BJ (cell line): ENCODE measurements around the gene AGXT. TPM values are rescaled to one million over a fixed set of nuclear protein-coding genes. Genes with fewer than 3 reads are reported as not detected.
"Not testable (repeated sequence)": the region's sequence is repeated elsewhere in the genome, so short reads cannot be mapped to it uniquely, and the experiment has no call there.

ENCODE experiments used
- CTCF ChIA-PET: fragments of 350-600 bp; formaldehyde crosslinking; extraction: SDS; loops from one replicate; lab custom pipeline; 2021; ENCODE audit warnings: antibody characterized with exemption, inconsistent platforms; lab: Yijun Ruan, JAX
- POLR2A ChIA-PET: fragments of 300-600 bp; sonication (Branson Sonifier 250); formaldehyde crosslinking; extraction: SDS; loops from one replicate; lab custom pipeline; 2021; ENCODE audit warnings: antibody characterized with exemption; lab: Charles Lee
- DNase-seq: peaks from one replicate; pipeline ENCODE4 v3.0.0-alpha.2; 2011; ENCODE audit warnings: low read depth
- H3K27me3 ChIP-seq: 2 replicates; pipeline ENCODE4 v1.6.0; 2011; ENCODE audit warnings: low read length; ENCODE audit not compliant: control insufficient read depth, insufficient read depth
- H3K36me3 ChIP-seq: 2 replicates; pipeline ENCODE4 v1.5.1; 2011; ENCODE audit warnings: low read length; ENCODE audit not compliant: control insufficient read depth, insufficient read depth
- H3K4me3 ChIP-seq: 2 replicates; pipeline ENCODE4 v1.5.1; 2011; ENCODE audit warnings: low read depth, mild to moderate bottlenecking, control low read depth, low read length
- CTCF ChIP-seq: IDR thresholded peaks from 2 replicates; pipeline ENCODE4 v1.5.1; 2011; ENCODE audit warnings: low read depth, mild to moderate bottlenecking, control low read depth, inconsistent platforms, low read length, moderate library complexity; ENCODE audit not compliant: insufficient read depth
- polyA plus RNA-seq: library from polyadenylated mRNA; depleted of rRNA; stranded (reverse); fragments of >200 nt; gene quantifications from 2 replicates; pipeline ENCODE4 v1.2.3, GENCODE V29; 2011

The AGXT gene
- polyA plus RNA-seq, 1 experiment = not detected

GRCh38 chr2:240836781-240837467, 31.7 kb upstream of the AGXT start:
- Histone ChIP-seq H3K27me3 (peaks cover 13% of the 10 kb centered on the region), H3K36me3 (no peaks in the 10 kb centered on the region), H3K4me3 (no peak overlapping the region)
- no peak for DNase-seq
- no peak for TF ChIP-seq CTCF
- ChIA-PET POLR2A (no interaction called here), CTCF (interaction anchor here (0.8 to 1.7 kb wide), 4 partner anchors 9 to 323 kb away, joined by 3 to 9 read pairs (median 4); no protein-coding TSS in a partner anchor)

GRCh38 chr2:240837621-240838020, 31.0 kb upstream of the AGXT start:
- no peak for TF ChIP-seq CTCF
- H3K27me3 ChIP-seq = peaks cover 13% of the 10 kb centered on the region
- H3K36me3 ChIP-seq = no peaks in the 10 kb centered on the region
- no peak overlapping the region for H3K4me3 ChIP-seq
- DNase-seq = no peak
- ChIA-PET CTCF (interaction anchor here (2.4 kb wide), 1 partner anchor 14 kb away, joined by 8 read pairs; no protein-coding TSS in a partner anchor), POLR2A (no interaction called here)

- DNase-seq = no peak
- ChIA-PET CTCF (interaction anchor here (0.6 to 3.2 kb wide), 23 partner anchors 10 to 778 kb away, joined by 3 to 35 read pairs (median 5); partner anchors contain the start of gene PASK), POLR2A (no interaction called here)
Measured at GRCh38 chr2:240839152-240840143, 29.2 kb upstream of the AGXT start.

GRCh38 chr2:240840435-240841060, 28.1 kb upstream of the AGXT start:
- H3K36me3 ChIP-seq = no peaks in the 10 kb centered on the region
- CTCF ChIA-PET = interaction anchor here (0.6 to 3.2 kb wide), 29 partner anchors 9 to 780 kb away, joined by 3 to 35 read pairs (median 4); partner anchors contain the start of gene PASK
- TF ChIP-seq CTCF = peak; percentile 78
- POLR2A ChIA-PET = no interaction called here
- H3K4me3 ChIP-seq = no peak overlapping the region
- peaks cover 13% of the 10 kb centered on the region for H3K27me3 ChIP-seq
- DNase-seq = no peak

More at GRCh38 chr2:240839152-240840143, 29.2 kb upstream of the AGXT start:
- no peaks in the 10 kb centered on the region for H3K36me3 ChIP-seq
- H3K27me3 ChIP-seq = peaks cover 13% of the 10 kb centered on the region
- no peak overlapping the region for H3K4me3 ChIP-seq
- no peak for TF ChIP-seq CTCF

GRCh38 chr2:240846309-240846708, 22.3 kb upstream of the AGXT start:
- CTCF ChIA-PET = interaction anchor here (1.0 to 2.3 kb wide), 3 partner anchors 9 to 332 kb away, joined by 3 to 7 read pairs (median 3); no protein-coding TSS in a partner anchor
- H3K27me3 ChIP-seq, H3K4me3 ChIP-seq, POLR2A ChIA-PET, H3K36me3 ChIP-seq, DNase-seq: not testable (repeated sequence)
